ENCODE measurements around the gene RTP5. TPM values are rescaled to one million over a fixed set of nuclear protein-coding genes. Genes with fewer than 3 reads are reported as not detected.

RTP5 gene
- total and polyA plus RNA-seq, 3 donors from 2014 or later = 0.13 to 0.93 (median 0.47) TPM

DNA sequence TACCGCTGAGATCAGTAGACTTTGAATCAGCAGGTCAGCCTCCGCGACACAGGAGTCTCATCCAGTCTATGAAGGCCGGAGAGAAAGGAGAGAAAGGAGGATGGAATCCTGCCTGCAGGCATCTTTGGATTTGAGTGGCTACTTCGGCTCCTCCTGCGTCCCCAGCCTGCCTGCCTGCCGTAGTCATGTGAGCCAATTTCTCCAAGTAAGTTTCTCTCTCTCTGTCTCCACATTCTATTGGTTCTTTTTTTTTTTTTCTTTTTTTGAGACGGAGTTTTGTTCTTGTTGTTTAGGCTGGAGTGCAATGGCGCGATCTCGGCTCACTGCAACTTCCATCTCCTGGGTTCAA, 27.5 kb upstream of the RTP5 start:
- H3K4me1 ChIP-seq = peaks cover 12% of the 10 kb centered on the region
- peak; percentile 16 for DNase-seq
- WGBS, 2 donors = 73 to 77% methylated on average over 11 of the region's 11 CpGs
- no peaks in the 10 kb centered on the region for H3K9me3 ChIP-seq
- TF ChIP-seq POLR2A (IDR thresholded peaks at IDR 0.05) = no peak
- TF ChIP-seq CTCF (IDR thresholded peaks at IDR 0.05) = no peak
- H3K27ac ChIP-seq = no peak overlapping the region
- no peak overlapping the region for H3K4me3 ChIP-seq
- H3K36me3 ChIP-seq (ENCODE audit: low read depth, missing control alignments) = no peaks in the 10 kb centered on the region
- no peaks in the 10 kb centered on the region for H3K27me3 ChIP-seq
- intact Hi-C loops (cut with DNase I; ENCODE audit: low total_unique reads) = no loop called here

- TF ChIP-seq CTCF (IDR thresholded peaks at IDR 0.05) (no peak), POLR2A (IDR thresholded peaks at IDR 0.05) (no peak)
- intact Hi-C loops (cut with DNase I; ENCODE audit: low total_unique reads) = no loop called here
- Histone ChIP-seq H3K4me3 (peak overlapping the region in 1 of 2 donors; percentile 15), H3K27me3 (no peaks in the 10 kb centered on the region), H3K36me3 (ENCODE audit: low read depth, missing control alignments) (no peaks in the 10 kb centered on the region), H3K9me3 (no peaks in the 10 kb centered on the region), H3K27ac (peak overlapping the region in 1 of 2 donors; percentile 41), H3K4me1 (peaks cover 12% of the 10 kb centered on the region)
- 63 to 67% methylated on average over 29 of the region's 29 CpGs for WGBS, 2 donors
- DNase-seq = peak; percentile 44
Measured at GRCh38 chr2:241842620-241843211, 26.8 kb upstream of the RTP5 start.

GRCh38 chr2:241843321-241844065, 26.0 kb upstream of the RTP5 start:
- Histone ChIP-seq H3K4me3 (peak overlapping the region; percentile 15 to 37), H3K4me1 (peaks cover 12% of the 10 kb centered on the region), H3K36me3 (ENCODE audit: low read depth, missing control alignments) (no peaks in the 10 kb centered on the region), H3K27me3 (no peaks in the 10 kb centered on the region), H3K9me3 (no peaks in the 10 kb centered on the region), H3K27ac (peak overlapping the region in 1 of 2 donors; percentile 41)
- intact Hi-C loops (cut with DNase I; ENCODE audit: low total_unique reads) = no loop called here
- TF ChIP-seq CTCF (IDR thresholded peaks at IDR 0.05) = no peak
- TF ChIP-seq POLR2A (IDR thresholded peaks at IDR 0.05) = no peak
- 48 to 63% methylated on average over 14 to 33 of the region's 52 CpGs for WGBS, 2 donors
- DNase-seq = peak; percentile 13

DNA sequence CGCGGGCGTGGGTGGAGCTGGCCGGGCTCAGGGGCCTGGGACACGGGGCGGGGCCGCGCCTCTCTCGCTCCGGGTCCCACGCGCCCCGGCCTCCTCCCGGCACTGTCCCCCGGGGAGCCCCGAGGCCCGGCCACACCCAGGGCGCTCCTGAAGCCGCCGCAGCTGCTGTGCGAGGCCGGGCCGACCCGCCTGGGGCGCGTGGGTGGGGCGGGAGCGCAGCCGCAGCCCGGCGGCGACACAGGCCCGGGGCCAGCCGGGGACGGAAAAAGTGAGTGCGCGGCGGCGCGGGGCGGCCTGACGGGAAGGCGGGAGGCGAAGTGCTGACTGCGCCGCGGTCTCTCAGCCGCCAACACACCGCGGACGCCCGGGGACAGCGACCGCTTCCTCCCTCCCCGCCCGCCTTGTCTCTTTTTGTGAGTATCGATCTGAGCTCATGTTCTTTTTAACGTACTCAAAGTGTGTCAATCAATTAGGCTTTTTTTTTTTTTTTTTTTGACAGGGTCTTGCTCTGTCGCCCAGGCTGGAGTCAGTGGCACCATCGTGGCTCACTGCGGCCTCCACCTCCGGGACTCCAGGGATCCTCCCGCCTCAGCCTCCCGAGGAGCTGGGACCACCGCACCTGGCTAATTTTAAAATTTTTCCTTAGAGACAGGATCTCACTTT, 25.3 kb upstream of the RTP5 start:
- H3K27ac ChIP-seq = peak overlapping the region; percentile 41 to 50
- peaks cover 12% of the 10 kb centered on the region for H3K4me1 ChIP-seq
- no peaks in the 10 kb centered on the region for H3K27me3 ChIP-seq
- DNase-seq = peak; percentile 66
- H3K9me3 ChIP-seq = no peaks in the 10 kb centered on the region
- peak overlapping the region; percentile 23 to 37 for H3K4me3 ChIP-seq
- WGBS, 2 donors = 7 to 15% methylated on average over 23 to 50 of the region's 65 CpGs
- TF ChIP-seq CTCF (IDR thresholded peaks at IDR 0.05) (no peak), POLR2A (IDR thresholded peaks at IDR 0.05) (no peak)
- H3K36me3 ChIP-seq (ENCODE audit: low read depth, missing control alignments) = no peaks in the 10 kb centered on the region
- intact Hi-C loops (cut with DNase I; ENCODE audit: low total_unique reads) = no loop called here
